ENCODE measurements around the gene ADGRV1. TPM values are rescaled to one million over a fixed set of nuclear protein-coding genes. Genes with fewer than 3 reads are reported as not detected.

ADGRV1 gene
- total RNA-seq, 1 donor from 2014 or later, result 0.69 TPM

- no peak overlapping the region for H3K4me3 ChIP-seq (ENCODE audit: low read depth, low read length)
- DNase-seq (ENCODE audit: low read depth), result no peak
- no peak for TF ChIP-seq CTCF (conservative IDR thresholded peaks at IDR 0.05; ENCODE audit: low read depth, low read length)
Observed at GRCh38 chr5:90941002-90941720, 382.6 kb downstream of the ADGRV1 start.

GRCh38 chr5:90944116-90944515, 385.5 kb downstream of the ADGRV1 start:
- no peak for DNase-seq (ENCODE audit: low read depth)
- H3K4me3 ChIP-seq (ENCODE audit: low read depth, low read length), result no peak overlapping the region
- no peak for TF ChIP-seq CTCF (conservative IDR thresholded peaks at IDR 0.05; ENCODE audit: low read depth, low read length)

GRCh38 chr5:90947667-90948066, 389.1 kb downstream of the ADGRV1 start:
- no peak for DNase-seq (ENCODE audit: low read depth)
- no peak for TF ChIP-seq CTCF (conservative IDR thresholded peaks at IDR 0.05; ENCODE audit: low read depth, low read length)
- H3K4me3 ChIP-seq (ENCODE audit: low read depth, low read length), result no peak overlapping the region

- no peak for TF ChIP-seq CTCF (conservative IDR thresholded peaks at IDR 0.05; ENCODE audit: low read depth, low read length)
- no peak for DNase-seq (ENCODE audit: low read depth)
- no peak overlapping the region for H3K4me3 ChIP-seq (ENCODE audit: low read depth, low read length)
Observed at GRCh38 chr5:90948969-90949368, 390.4 kb downstream of the ADGRV1 start.

GRCh38 chr5:90949469-90950358, 391.1 kb downstream of the ADGRV1 start:
- H3K4me3 ChIP-seq (ENCODE audit: low read depth, low read length), result no peak overlapping the region
- TF ChIP-seq CTCF (conservative IDR thresholded peaks at IDR 0.05; ENCODE audit: low read depth, low read length), result no peak
- peak; percentile 29 for DNase-seq (ENCODE audit: low read depth)

- no peak for TF ChIP-seq CTCF (conservative IDR thresholded peaks at IDR 0.05; ENCODE audit: low read depth, low read length)
- no peak overlapping the region for H3K4me3 ChIP-seq (ENCODE audit: low read depth, low read length)
- no peak for DNase-seq (ENCODE audit: low read depth)
Observed at GRCh38 chr5:90955001-90955635, 396.5 kb downstream of the ADGRV1 start.
